ENCODE measurements around the gene BST1. TPM values are rescaled to one million over a fixed set of nuclear protein-coding genes. Genes with fewer than 3 reads are reported as not detected.
A peak's percentile ranks its signal among the peaks of the same experiment; 100 is the strongest.

BST1 gene
- total RNA-seq, 2 experiments from 2014 or later: 0.74 to 0.96 TPM

DNA sequence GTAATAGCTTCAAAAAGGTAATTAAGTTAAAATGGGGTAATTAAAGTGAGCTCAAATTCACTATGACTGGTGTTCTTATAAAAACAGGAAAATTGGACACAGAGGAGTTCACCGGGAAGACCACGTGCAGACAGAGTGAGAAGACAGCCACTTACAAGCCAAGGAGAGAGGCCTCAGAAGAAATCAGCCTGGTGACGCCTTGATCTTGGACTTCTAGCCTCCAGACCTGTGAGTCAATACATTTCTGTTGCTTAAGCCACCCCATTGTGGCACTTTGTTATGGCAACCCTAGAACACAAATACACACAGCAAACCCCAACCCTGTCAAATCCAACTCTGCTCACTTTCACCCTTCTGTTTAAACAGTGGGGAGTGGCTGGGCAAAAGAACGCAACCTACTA, 71.2 kb downstream of the BST1 start:
- Mint-ChIP-seq H3K4me3 (no peak overlapping the region), H3K36me3 (ENCODE audit: low read depth) (no peaks in the 10 kb centered on the region), H3K9me3 (no peaks in the 10 kb centered on the region), H3K27me3 (ENCODE audit: low read depth) (peaks cover 8% of the 10 kb centered on the region), H3K27ac (no peak overlapping the region), H3K4me1 (ENCODE audit: low read depth) (peaks cover 65% of the 10 kb centered on the region)
- CTCF ChIA-PET: interaction anchor here (0.8 to 1.9 kb wide), 7 partner anchors 8 to 43 kb away, joined by 3 to 11 read pairs (median 5); no protein-coding TSS in a partner anchor
- intact Hi-C loops (cut with micrococcal nuclease): loop anchor here (5.0 to 10.0 kb wide), 3 partner anchors 772 to 1563 kb away; partner anchors contain the start of gene CPEB2
- DNase-seq: no peak

GRCh38 chr4:15776871-15777648, 74.2 kb downstream of the BST1 start:
- intact Hi-C loops (cut with micrococcal nuclease): loop anchor here (5.0 to 10.0 kb wide), 2 partner anchors 440 to 992 kb away; no protein-coding TSS in a partner anchor
- no peak for DNase-seq
- Mint-ChIP-seq H3K4me1 (ENCODE audit: low read depth) (peaks cover 63% of the 10 kb centered on the region), H3K4me3 (no peak overlapping the region), H3K27me3 (ENCODE audit: low read depth) (peaks cover 8% of the 10 kb centered on the region), H3K36me3 (ENCODE audit: low read depth) (peaks cover 20% of the 10 kb centered on the region), H3K27ac (no peak overlapping the region), H3K9me3 (no peaks in the 10 kb centered on the region)
- CTCF ChIA-PET: interaction anchor here (0.6 to 1.9 kb wide), 6 partner anchors 9 to 98 kb away, joined by 3 to 13 read pairs (median 4); no protein-coding TSS in a partner anchor

GRCh38 chr4:15777697-15778288, 74.9 kb downstream of the BST1 start:
- peaks cover 8% of the 10 kb centered on the region for H3K27me3 Mint-ChIP-seq (ENCODE audit: low read depth)
- CTCF ChIA-PET: interaction anchor here (0.6 to 1.9 kb wide), 5 partner anchors 8 to 99 kb away, joined by 3 to 13 read pairs (median 4); no protein-coding TSS in a partner anchor
- peak overlapping the region; percentile 87 for H3K4me3 Mint-ChIP-seq
- H3K9me3 Mint-ChIP-seq: no peaks in the 10 kb centered on the region
- H3K36me3 Mint-ChIP-seq (ENCODE audit: low read depth): peaks cover 23% of the 10 kb centered on the region
- intact Hi-C loops (cut with micrococcal nuclease): loop anchor here (1.0 to 10.0 kb wide), 8 partner anchors 13 to 993 kb away; partner anchors contain the start of genes BST1, FAM200B and FBXL5
- H3K4me1 Mint-ChIP-seq (ENCODE audit: low read depth): peaks cover 62% of the 10 kb centered on the region
- H3K27ac Mint-ChIP-seq: peak overlapping the region; percentile 84
- no peak for DNase-seq

DNA sequence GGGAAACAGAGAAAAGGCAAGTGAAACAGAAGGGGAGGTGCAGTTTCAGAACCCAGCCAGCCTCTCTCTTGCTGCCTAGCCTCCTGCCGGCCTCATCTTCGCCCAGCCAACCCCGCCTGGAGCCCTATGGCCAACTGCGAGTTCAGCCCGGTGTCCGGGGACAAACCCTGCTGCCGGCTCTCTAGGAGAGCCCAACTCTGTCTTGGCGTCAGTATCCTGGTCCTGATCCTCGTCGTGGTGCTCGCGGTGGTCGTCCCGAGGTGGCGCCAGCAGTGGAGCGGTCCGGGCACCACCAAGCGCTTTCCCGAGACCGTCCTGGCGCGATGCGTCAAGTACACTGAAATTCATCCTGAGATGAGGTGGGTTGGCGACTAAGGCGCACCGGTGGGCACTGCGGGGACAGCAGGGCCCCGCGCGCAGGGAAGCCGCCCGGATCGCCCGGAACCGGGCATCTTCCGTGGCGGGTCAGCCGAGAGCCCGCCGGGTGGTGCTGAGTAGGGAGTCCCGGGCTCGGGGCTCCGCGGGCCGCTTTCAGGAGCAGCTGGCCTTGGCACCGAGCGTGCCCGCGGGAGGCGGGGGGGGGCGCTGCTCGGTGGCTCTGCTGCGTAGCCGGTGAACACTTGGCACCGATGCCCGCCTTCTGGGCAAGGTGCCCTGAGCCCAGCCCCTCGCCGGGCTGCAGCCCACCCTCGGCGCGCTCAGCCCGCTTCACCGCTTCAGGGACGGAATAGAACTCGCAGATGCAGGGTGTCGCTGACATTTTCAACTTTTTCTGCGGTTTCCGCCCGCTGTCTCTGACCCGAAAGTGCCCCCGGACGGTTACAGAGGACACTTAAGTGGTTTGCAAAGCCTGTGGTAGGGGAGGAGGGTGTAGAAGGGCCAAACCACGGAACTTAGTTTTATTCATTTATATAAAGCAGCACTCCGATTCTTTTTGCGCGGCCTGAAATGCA, 75.7 kb downstream of the BST1 start, which contains the start of gene CD38:
TSS of gene CD38 (plus strand) at position 40 of the 953 bp plus-strand sequence. CDS start at position 127, 87 bp downstream.
- Mint-ChIP-seq H3K4me3 (peak within 1 kb of the TSS; percentile 87), H3K9me3 (no peaks in the 10 kb centered on the region), H3K4me1 (ENCODE audit: low read depth) (peaks cover 63% of the 10 kb centered on the region), H3K27ac (peak within 1 kb of the TSS; percentile 88), H3K36me3 (ENCODE audit: low read depth) (peaks cover 30% of the 10 kb centered on the region), H3K27me3 (ENCODE audit: low read depth) (peaks cover 6% of the 10 kb centered on the region)
- CTCF ChIA-PET: interaction anchor here (0.6 to 2.8 kb wide), 9 partner anchors 8 to 453 kb away, joined by 3 to 30 read pairs (median 4); no protein-coding TSS in a partner anchor
- intact Hi-C loops (cut with micrococcal nuclease): loop anchor here (1.0 to 10.0 kb wide), 10 partner anchors 7 to 994 kb away; partner anchors contain the start of genes BST1, FAM200B and FBXL5
- DNase-seq: peak; percentile 71

DNA sequence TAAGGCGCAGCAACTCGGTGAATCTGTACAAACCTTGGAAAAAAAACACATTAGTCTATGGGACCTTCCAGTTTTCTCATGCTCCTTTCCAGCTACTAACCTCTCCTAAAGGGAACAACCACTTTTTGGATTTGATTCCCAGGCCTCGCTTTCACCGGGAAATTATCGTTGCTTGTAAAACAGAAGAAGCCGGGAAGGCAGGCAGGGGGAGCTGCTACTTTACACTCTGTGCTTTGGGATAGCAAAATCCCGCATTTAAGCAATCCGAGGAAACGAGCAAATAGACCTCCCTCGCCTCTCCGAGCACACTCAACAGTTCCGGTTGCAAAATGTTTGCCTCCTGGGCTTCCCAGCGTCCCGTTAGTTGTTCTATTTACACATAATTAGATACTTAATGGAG, 76.4 kb downstream of the BST1 start:
- CTCF ChIA-PET: interaction anchor here (0.8 to 2.8 kb wide), 7 partner anchors 9 to 341 kb away, joined by 3 to 30 read pairs (median 4); no protein-coding TSS in a partner anchor
- peaks cover 63% of the 10 kb centered on the region for H3K4me1 Mint-ChIP-seq (ENCODE audit: low read depth)

GRCh38 chr4:15779809-15780208, 76.9 kb downstream of the BST1 start:
- H3K4me3 Mint-ChIP-seq: peak overlapping the region; percentile 86
- intact Hi-C loops (cut with micrococcal nuclease): loop anchor here (1.0 to 10.0 kb wide), 7 partner anchors 9 to 995 kb away; partner anchors contain the start of gene BST1

More for the DNA sequence above, 76.4 kb downstream of the BST1 start:
- peak overlapping the region; percentile 88 for H3K27ac Mint-ChIP-seq
- peak; percentile 23 for DNase-seq
- peak overlapping the region; percentile 86 for H3K4me3 Mint-ChIP-seq
- no peaks in the 10 kb centered on the region for H3K9me3 Mint-ChIP-seq
- H3K27me3 Mint-ChIP-seq (ENCODE audit: low read depth): peaks cover 2% of the 10 kb centered on the region
- H3K36me3 Mint-ChIP-seq (ENCODE audit: low read depth): peaks cover 35% of the 10 kb centered on the region
- intact Hi-C loops (cut with micrococcal nuclease): loop anchor here (1.0 to 10.0 kb wide), 7 partner anchors 8 to 995 kb away; partner anchors contain the start of gene BST1

GRCh38 chr4:15781427-15782095, 78.7 kb downstream of the BST1 start:
- intact Hi-C loops (cut with micrococcal nuclease): loop anchor here (1.0 kb wide), 1 partner anchor 14 kb away; no protein-coding TSS in a partner anchor
- H3K36me3 Mint-ChIP-seq (ENCODE audit: low read depth): peaks cover 55% of the 10 kb centered on the region
- H3K4me3 Mint-ChIP-seq: no peak overlapping the region
- CTCF ChIA-PET: interaction anchor here (1.1 to 2.8 kb wide), 4 partner anchors 21 to 51 kb away, joined by 3 to 30 read pairs (median 8); no protein-coding TSS in a partner anchor
- peaks cover 61% of the 10 kb centered on the region for H3K4me1 Mint-ChIP-seq (ENCODE audit: low read depth)
- peak overlapping the region; percentile 30 for H3K27ac Mint-ChIP-seq
- DNase-seq: peak; percentile 70
- H3K27me3 Mint-ChIP-seq (ENCODE audit: low read depth): no peaks in the 10 kb centered on the region
- no peaks in the 10 kb centered on the region for H3K9me3 Mint-ChIP-seq

More at GRCh38 chr4:15779809-15780208, 76.9 kb downstream of the BST1 start:
- Mint-ChIP-seq H3K9me3 (no peaks in the 10 kb centered on the region), H3K27ac (peak overlapping the region; percentile 88), H3K27me3 (ENCODE audit: low read depth) (no peaks in the 10 kb centered on the region), H3K36me3 (ENCODE audit: low read depth) (peaks cover 38% of the 10 kb centered on the region), H3K4me1 (ENCODE audit: low read depth) (peaks cover 64% of the 10 kb centered on the region)
- CTCF ChIA-PET: interaction anchor here (0.6 to 2.8 kb wide), 10 partner anchors 9 to 341 kb away, joined by 3 to 30 read pairs (median 4); no protein-coding TSS in a partner anchor
- no peak for DNase-seq

Other genes starting within 250 kb of the BST1 start
- gene CC2D2A, start 233.2 kb upstream of the BST1 start, total RNA-seq: not detected
- gene FBXL5, start 47.7 kb upstream of the BST1 start, total RNA-seq: 10 to 100 TPM; 30.8 to 31.0 TPM
- 1 to 10 TPM; 8.0 to 9.1 TPM for gene FAM200B, start 21.2 kb upstream of the BST1 start, total RNA-seq
- gene CD38, start 75.3 kb downstream of the BST1 start, total RNA-seq: 10 to 100 TPM; 18.5 to 20.0 TPM
- not detected for gene FGFBP1, start 235.7 kb downstream of the BST1 start, total RNA-seq